GM23338 (cell line): ENCODE measurements around the gene CYBA. TPM values are rescaled to one million over a fixed set of nuclear protein-coding genes. Genes with fewer than 3 reads are reported as not detected.

ENCODE experiments used
- ATAC-seq: fragments of 200-7000 bp; cut with Tn5 transposase; 3 replicates; pipeline ENCODE4 v1.9.1; 2020
- DNase-seq: peaks from one replicate; pipeline ENCODE4 v3.0.0-alpha.2; 2015; ENCODE audit warnings: low spot score
- H2AFZ ChIP-seq: fragments of 200-600 bp; sonication (generic); 2 replicates; pipeline ENCODE4 v1.8.0; 2016; ENCODE audit warnings: antibody characterized with exemption, mild to moderate bottlenecking, moderate library complexity
- H3F3A ChIP-seq: fragments of 200-600 bp; sonication (generic); replicated peaks from 2 replicates; pipeline ENCODE4 v1.8.0; 2017; ENCODE audit warnings: antibody characterized with exemption, mixed run types, low read depth
- H3K27ac ChIP-seq: fragments of 200-600 bp; sonication (generic); 2 replicates; pipeline ENCODE4 v1.6.1; 2016; ENCODE audit warnings: low read depth
- H3K27me3 ChIP-seq: fragments of 200-600 bp; sonication (generic); 2 replicates; pipeline ENCODE4 v1.8.0; 2016; ENCODE audit warnings: mild to moderate bottlenecking, mixed run types, moderate library complexity; ENCODE audit not compliant: insufficient read depth
- H3K36me3 ChIP-seq: fragments of 200-600 bp; sonication (generic); 2 replicates; pipeline ENCODE4 v1.8.0; 2016; ENCODE audit warnings: mild to moderate bottlenecking; ENCODE audit not compliant: insufficient read depth
- H3K4me1 ChIP-seq: fragments of 200-600 bp; sonication (generic); 2 replicates; pipeline ENCODE4 v1.8.0; 2016; ENCODE audit warnings: mild to moderate bottlenecking, moderate library complexity; ENCODE audit not compliant: insufficient read depth
- H3K4me2 ChIP-seq: fragments of 200-600 bp; sonication (generic); 2 replicates; pipeline ENCODE4 v1.7.1; 2017; ENCODE audit warnings: mixed run types
- H3K4me3 ChIP-seq: fragments of 200-600 bp; sonication (generic); 2 replicates; pipeline ENCODE4 v1.6.1; 2016; ENCODE audit warnings: mixed run types
- H3K79me2 ChIP-seq: fragments of 200-600 bp; sonication (generic); replicated peaks from 2 replicates; pipeline ENCODE4 v1.8.0; 2017; ENCODE audit warnings: mild to moderate bottlenecking; ENCODE audit not compliant: insufficient read depth
- H3K9me2 ChIP-seq: fragments of 200-600 bp; sonication (generic); 2 replicates; pipeline ENCODE4 v1.8.0; 2017; ENCODE audit not compliant: insufficient read depth
- H4K20me1 ChIP-seq: fragments of 200-600 bp; sonication (generic); replicated peaks from 2 replicates; pipeline ENCODE4 v1.8.0; 2017; ENCODE audit warnings: mild to moderate bottlenecking; ENCODE audit not compliant: insufficient read depth
- H3K27ac Mint-ChIP-seq: 2 replicates; pipeline ENCODE4 v1.8.0; 2020; ENCODE audit warnings: inconsistent platforms, mild to moderate bottlenecking, moderate library complexity, mixed read lengths
- H3K27me3 Mint-ChIP-seq: 3 replicates; pipeline ENCODE4 v1.8.0; 2022; ENCODE audit warnings: low read depth, mild to moderate bottlenecking, moderate library complexity, mixed read lengths, inconsistent platforms; ENCODE audit not compliant: insufficient read depth, poor library complexity
- H3K36me3 Mint-ChIP-seq: 3 replicates; pipeline ENCODE4 v1.8.0; 2021; ENCODE audit warnings: low read depth, mild to moderate bottlenecking, inconsistent platforms, moderate library complexity, mixed read lengths
- H3K4me1 Mint-ChIP-seq: 3 replicates; pipeline ENCODE4 v1.8.0; 2020; ENCODE audit warnings: mild to moderate bottlenecking, inconsistent platforms, mixed read lengths
- H3K4me3 Mint-ChIP-seq: 3 replicates; pipeline ENCODE4 v1.8.0; 2021; ENCODE audit warnings: moderate library complexity, mild to moderate bottlenecking, inconsistent platforms, mixed read lengths
- H3K9me3 Mint-ChIP-seq: 3 replicates; pipeline ENCODE4 v1.8.0; 2020; ENCODE audit warnings: moderate library complexity, mild to moderate bottlenecking, inconsistent platforms, mixed read lengths
- CREB1 ChIP-seq: fragments of 250-450 bp; sonication (Bioruptor Pico); IDR thresholded peaks from 2 replicates; pipeline ENCODE4 v1.5.0; 2020; ENCODE audit warnings: low read depth, mild to moderate bottlenecking, moderate library complexity
- CTCF ChIP-seq, 2 experiments: fragments of 200-600 bp in 1 of 2; sonication (generic) in 1 of 2; conservative IDR thresholded peaks; 2 replicates each; pipeline versions ENCODE4 v1.5.1 to v1.6.1; 2016 to 2017; ENCODE audit warnings: antibody characterized with exemption in 2 of 2, low read depth in 2 of 2, mild to moderate bottlenecking in 2 of 2, moderate library complexity in 1 of 2
- ETS1 ChIP-seq: IDR thresholded peaks from 2 replicates; pipeline ENCODE4 v1.6.1; 2016; ENCODE audit warnings: antibody characterized with exemption
- EZH2 ChIP-seq: fragments of 200-600 bp; sonication (generic); IDR thresholded peaks from one replicate; pipeline ENCODE4 v1.8.0; 2017; ENCODE audit warnings: antibody characterized with exemption, mild to moderate bottlenecking, low read depth; ENCODE audit not compliant: unreplicated experiment
- EZH2phosphoT487 ChIP-seq: fragments of 200-600 bp; sonication (generic); IDR thresholded peaks from one replicate; pipeline ENCODE4 v1.8.1; 2018; ENCODE audit warnings: antibody characterized with exemption; ENCODE audit not compliant: unreplicated experiment
- POLR2AphosphoS5 ChIP-seq: IDR thresholded peaks from 2 replicates; pipeline ENCODE4 v1.6.1; 2016; ENCODE audit warnings: antibody characterized with exemption, low read depth
- REST ChIP-seq: IDR thresholded peaks from one replicate; pipeline ENCODE4 v1.6.1; 2018; ENCODE audit warnings: antibody characterized with exemption; ENCODE audit not compliant: unreplicated experiment
- ZNF114 ChIP-seq: fragments of 250-450 bp; sonication (Bioruptor Pico); IDR thresholded peaks from 2 replicates; pipeline ENCODE4 v1.5.0; 2020; ENCODE audit warnings: mild to moderate bottlenecking, moderate library complexity
- ZNF331 ChIP-seq: fragments of 250-450 bp; sonication (Bioruptor Pico); IDR thresholded peaks from 2 replicates; pipeline ENCODE4 v1.5.0; 2020; ENCODE audit warnings: low read depth, mild to moderate bottlenecking, moderate library complexity
- polyA plus RNA-seq: library from polyadenylated mRNA; unstranded; fragments of >200 nt; fragmentation: Nextera tagmentation; extraction: Ambion mirVana; gene quantifications from 2 replicates; pipeline ENCODE4 v1.2.1, GENCODE V29; 2016
- total RNA-seq: library from RNA; depleted of rRNA; stranded (reverse); fragments of >200 nt; shearing (Covaris generic); gene quantifications from 2 replicates; pipeline ENCODE4 v1.2.3, GENCODE V29; 2014
- TF ChIP-seq, protein P1 (sequence below): fragments of 250-450 bp; sonication (Bioruptor Pico); IDR thresholded peaks from 2 replicates; pipeline ENCODE4 v1.5.0; 2020; ENCODE audit warnings: mild to moderate bottlenecking, moderate library complexity

CYBA gene
- total and polyA plus RNA-seq, 2 experiments from 2014 or later, result 275 to 281 TPM

DNA sequence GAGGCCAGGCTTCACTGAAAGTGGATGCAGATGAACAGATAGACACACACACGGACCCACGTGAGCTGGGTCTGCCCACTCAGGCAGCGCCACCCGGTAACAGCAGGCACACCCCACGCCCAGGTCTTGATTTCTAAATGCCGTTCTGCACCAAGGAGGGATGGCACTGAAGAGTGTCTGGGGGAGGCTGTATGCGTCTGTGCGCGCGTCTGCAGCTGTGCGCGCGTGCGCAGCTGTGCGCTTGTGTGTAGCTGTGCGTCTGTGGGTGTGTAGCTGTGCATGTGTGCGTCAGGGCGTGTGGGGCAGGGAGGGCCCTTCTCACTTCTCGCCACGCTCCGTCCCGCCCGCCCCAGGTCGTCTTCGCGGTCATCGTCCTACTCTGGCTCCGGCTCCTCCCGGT is 28.0 kb downstream of the CYBA start:
- H3K4me1 Mint-ChIP-seq, result peaks cover 20% of the 10 kb centered on the region
- no peak for ATAC-seq
- TF ChIP-seq, protein P1, sequence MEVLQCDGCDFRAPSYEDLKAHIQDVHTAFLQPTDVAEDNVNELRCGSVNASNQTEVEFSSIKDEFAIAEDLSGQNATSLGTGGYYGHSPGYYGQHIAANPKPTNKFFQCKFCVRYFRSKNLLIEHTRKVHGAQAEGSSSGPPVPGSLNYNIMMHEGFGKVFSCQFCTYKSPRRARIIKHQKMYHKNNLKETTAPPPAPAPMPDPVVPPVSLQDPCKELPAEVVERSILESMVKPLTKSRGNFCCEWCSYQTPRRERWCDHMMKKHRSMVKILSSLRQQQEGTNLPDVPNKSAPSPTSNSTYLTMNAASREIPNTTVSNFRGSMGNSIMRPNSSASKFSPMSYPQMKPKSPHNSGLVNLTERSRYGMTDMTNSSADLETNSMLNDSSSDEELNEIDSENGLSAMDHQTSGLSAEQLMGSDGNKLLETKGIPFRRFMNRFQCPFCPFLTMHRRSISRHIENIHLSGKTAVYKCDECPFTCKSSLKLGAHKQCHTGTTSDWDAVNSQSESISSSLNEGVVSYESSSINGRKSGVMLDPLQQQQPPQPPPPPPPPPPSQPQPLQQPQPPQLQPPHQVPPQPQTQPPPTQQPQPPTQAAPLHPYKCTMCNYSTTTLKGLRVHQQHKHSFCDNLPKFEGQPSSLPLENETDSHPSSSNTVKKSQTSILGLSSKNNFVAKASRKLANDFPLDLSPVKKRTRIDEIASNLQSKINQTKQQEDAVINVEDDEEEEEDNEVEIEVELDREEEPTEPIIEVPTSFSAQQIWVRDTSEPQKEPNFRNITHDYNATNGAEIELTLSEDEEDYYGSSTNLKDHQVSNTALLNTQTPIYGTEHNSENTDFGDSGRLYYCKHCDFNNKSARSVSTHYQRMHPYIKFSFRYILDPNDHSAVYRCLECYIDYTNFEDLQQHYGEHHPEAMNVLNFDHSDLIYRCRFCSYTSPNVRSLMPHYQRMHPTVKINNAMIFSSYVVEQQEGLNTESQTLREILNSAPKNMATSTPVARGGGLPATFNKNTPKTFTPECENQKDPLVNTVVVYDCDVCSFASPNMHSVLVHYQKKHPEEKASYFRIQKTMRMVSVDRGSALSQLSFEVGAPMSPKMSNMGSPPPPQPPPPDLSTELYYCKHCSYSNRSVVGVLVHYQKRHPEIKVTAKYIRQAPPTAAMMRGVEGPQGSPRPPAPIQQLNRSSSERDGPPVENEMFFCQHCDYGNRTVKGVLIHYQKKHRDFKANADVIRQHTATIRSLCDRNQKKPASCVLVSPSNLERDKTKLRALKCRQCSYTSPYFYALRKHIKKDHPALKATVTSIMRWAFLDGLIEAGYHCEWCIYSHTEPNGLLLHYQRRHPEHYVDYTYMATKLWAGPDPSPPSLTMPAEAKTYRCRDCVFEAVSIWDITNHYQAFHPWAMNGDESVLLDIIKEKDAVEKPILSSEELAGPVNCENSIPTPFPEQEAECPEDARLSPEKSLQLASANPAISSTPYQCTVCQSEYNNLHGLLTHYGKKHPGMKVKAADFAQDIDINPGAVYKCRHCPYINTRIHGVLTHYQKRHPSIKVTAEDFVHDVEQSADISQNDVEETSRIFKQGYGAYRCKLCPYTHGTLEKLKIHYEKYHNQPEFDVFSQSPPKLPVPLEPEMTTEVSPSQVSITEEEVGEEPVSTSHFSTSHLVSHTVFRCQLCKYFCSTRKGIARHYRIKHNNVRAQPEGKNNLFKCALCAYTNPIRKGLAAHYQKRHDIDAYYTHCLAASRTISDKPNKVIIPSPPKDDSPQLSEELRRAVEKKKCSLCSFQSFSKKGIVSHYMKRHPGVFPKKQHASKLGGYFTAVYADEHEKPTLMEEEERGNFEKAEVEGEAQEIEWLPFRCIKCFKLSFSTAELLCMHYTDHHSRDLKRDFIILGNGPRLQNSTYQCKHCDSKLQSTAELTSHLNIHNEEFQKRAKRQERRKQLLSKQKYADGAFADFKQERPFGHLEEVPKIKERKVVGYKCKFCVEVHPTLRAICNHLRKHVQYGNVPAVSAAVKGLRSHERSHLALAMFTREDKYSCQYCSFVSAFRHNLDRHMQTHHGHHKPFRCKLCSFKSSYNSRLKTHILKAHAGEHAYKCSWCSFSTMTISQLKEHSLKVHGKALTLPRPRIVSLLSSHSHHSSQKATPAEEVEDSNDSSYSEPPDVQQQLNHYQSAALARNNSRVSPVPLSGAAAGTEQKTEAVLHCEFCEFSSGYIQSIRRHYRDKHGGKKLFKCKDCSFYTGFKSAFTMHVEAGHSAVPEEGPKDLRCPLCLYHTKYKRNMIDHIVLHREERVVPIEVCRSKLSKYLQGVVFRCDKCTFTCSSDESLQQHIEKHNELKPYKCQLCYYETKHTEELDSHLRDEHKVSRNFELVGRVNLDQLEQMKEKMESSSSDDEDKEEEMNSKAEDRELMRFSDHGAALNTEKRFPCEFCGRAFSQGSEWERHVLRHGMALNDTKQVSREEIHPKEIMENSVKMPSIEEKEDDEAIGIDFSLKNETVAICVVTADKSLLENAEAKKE (CRISPR knock-in tag), result no peak
- TF ChIP-seq POLR2AphosphoS5 (no peak), EZH2 (no peak), ZNF114 (CRISPR knock-in tag) (no peak), CTCF (conservative IDR thresholded peaks at IDR 0.05; ENCODE audit: low read depth in 2 of 2) (no peak), ZNF331 (CRISPR knock-in tag) (no peak), ETS1 (no peak), REST (no peak), EZH2phosphoT487 (no peak), CREB1 (no peak)
- H3K9me3 Mint-ChIP-seq, result no peaks in the 10 kb centered on the region
- no peaks in the 10 kb centered on the region for H3K9me2 ChIP-seq
- peaks cover 48% of the 10 kb centered on the region for H3K36me3 Mint-ChIP-seq
- peaks cover 8% of the 10 kb centered on the region for H3K27me3 Mint-ChIP-seq
- no peak overlapping the region for H3K27ac ChIP-seq
- no peak overlapping the region for H3K4me3 Mint-ChIP-seq
- peaks cover 15% of the 10 kb centered on the region for H4K20me1 ChIP-seq
- no peak for DNase-seq
- no peak overlapping the region for H3K4me2 ChIP-seq
- no peaks in the 10 kb centered on the region; the same call in 1 of the 2 replicates for H3F3A ChIP-seq
- peaks cover 26% of the 10 kb centered on the region for H3K79me2 ChIP-seq
- no peaks in the 10 kb centered on the region for H3K4me1 ChIP-seq
- H3K27ac Mint-ChIP-seq, result no peak overlapping the region
- no peak overlapping the region for H3K4me3 ChIP-seq
- no peaks in the 10 kb centered on the region; the same call in 1 of the 2 replicates for H3K36me3 ChIP-seq
- H3K27me3 ChIP-seq, result no peaks in the 10 kb centered on the region
- H2AFZ ChIP-seq, result no peak overlapping the region
